Keratinocyte (primary cell): Measurements from ENCODE around the gene FAM199X. TPM values are rescaled to one million over a fixed set of nuclear protein-coding genes. Genes with fewer than 3 reads are reported as not detected.

Experiments
- polyA plus RNA-seq, 5 experiments: library from polyadenylated mRNA; depleted of rRNA in 3 of 5; stranded (reverse) in 3 of 5; stranded (forward) in 1 of 5; unstranded in 1 of 5; fragments of >200 nt; gene quantifications; 1 replicate in 1 of 5; 2 replicates in 3 of 5; 3 replicates in 1 of 5; pipeline versions ENCODE4 v1.2.1 to v1.2.3, GENCODE V29; 2011 to 2012; ENCODE audit warnings: missing spikeins in 2 of 5, low read depth in 1 of 5, low replicate concordance in 1 of 5

Gene FAM199X
- polyA plus RNA-seq, 1 donor (not counting 4 experiments of a cell fraction or from before 2014, with no cell fraction given): 16.1 TPM

Other genes with a start within 250 kb of the FAM199X start
- gene TMSB15B, start 203.8 kb upstream of the FAM199X start, polyA plus RNA-seq: 6.1 to 11.5 TPM (median 7.9 TPM) in 3 replicates
- not detected in 3 replicates for gene H2BW1, start 152.7 kb upstream of the FAM199X start, polyA plus RNA-seq
- gene H2BW2, start 126.5 kb upstream of the FAM199X start, polyA plus RNA-seq: not detected in 3 replicates
- 0.86 to 1.5 TPM (median 1.2 TPM) in 3 replicates for gene TMSB15C, start 90.2 kb upstream of the FAM199X start, polyA plus RNA-seq
- gene ZCCHC18, start 53.9 kb upstream of the FAM199X start, polyA plus RNA-seq: 0.12 to 0.16 TPM in 2 of 3 replicates, not detected in the other
- gene SLC25A53, start 9.4 kb upstream of the FAM199X start, polyA plus RNA-seq: 2.3 to 2.8 TPM (median 2.7 TPM) in 3 replicates
- 0.03 TPM in 1 of 3 replicates, not detected in the others for gene ESX1, start 88.5 kb downstream of the FAM199X start, polyA plus RNA-seq